Measurements from ENCODE around the gene HYAL1. TPM values are rescaled to one million over a fixed set of nuclear protein-coding genes. Genes with fewer than 3 reads are reported as not detected.

Gene HYAL1, protein sequence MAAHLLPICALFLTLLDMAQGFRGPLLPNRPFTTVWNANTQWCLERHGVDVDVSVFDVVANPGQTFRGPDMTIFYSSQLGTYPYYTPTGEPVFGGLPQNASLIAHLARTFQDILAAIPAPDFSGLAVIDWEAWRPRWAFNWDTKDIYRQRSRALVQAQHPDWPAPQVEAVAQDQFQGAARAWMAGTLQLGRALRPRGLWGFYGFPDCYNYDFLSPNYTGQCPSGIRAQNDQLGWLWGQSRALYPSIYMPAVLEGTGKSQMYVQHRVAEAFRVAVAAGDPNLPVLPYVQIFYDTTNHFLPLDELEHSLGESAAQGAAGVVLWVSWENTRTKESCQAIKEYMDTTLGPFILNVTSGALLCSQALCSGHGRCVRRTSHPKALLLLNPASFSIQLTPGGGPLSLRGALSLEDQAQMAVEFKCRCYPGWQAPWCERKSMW
- total RNA-seq (2022; extraction: Qiagen RNA extraction): 0.39 to 0.84 TPM (median 0.54 TPM) in 5 replicates

DNA sequence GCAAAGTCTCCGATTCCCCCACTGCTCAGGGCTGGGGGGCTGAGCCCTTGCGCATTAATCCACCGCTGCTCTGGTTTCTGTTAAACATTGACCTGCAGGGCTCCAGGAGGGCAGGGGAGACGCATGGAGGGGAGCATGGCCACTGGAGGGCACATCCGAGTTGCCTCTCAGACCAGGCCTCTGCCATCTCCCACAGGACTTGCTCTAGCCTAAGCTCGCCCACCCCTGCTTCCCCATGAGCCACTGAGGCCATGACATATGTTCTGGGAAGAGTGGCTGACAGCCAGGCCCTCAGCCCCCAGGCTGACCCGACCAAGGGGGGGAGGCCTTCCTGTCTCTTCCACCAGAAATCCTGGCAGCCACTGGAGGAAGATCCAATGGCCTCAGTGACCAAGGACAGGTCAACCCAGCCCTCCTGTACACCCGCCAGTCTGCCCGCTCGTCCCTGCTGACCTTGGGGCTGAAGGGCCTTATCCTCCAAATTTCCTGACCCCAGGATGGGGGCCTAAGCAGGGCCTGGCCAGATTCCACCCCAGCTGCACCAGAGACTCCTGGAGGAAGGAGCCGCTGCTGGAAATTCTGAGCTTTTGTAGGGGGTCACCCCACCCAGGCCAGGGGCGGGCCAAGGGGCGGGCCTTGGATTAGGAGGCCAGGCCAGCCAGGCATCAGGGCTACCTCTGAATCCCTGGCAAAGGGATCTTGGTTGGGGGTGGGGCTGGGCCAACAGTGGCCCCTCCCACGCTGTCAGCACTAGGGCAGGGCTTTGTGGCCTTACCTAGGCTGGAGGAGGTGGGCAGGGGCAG, at the start of gene HYAL1:
Gene HYAL1 (minus strand): TSS at position 562 of the 803 bp plus-strand sequence. CDS start 618 bp downstream, outside the sequence.

DNA sequence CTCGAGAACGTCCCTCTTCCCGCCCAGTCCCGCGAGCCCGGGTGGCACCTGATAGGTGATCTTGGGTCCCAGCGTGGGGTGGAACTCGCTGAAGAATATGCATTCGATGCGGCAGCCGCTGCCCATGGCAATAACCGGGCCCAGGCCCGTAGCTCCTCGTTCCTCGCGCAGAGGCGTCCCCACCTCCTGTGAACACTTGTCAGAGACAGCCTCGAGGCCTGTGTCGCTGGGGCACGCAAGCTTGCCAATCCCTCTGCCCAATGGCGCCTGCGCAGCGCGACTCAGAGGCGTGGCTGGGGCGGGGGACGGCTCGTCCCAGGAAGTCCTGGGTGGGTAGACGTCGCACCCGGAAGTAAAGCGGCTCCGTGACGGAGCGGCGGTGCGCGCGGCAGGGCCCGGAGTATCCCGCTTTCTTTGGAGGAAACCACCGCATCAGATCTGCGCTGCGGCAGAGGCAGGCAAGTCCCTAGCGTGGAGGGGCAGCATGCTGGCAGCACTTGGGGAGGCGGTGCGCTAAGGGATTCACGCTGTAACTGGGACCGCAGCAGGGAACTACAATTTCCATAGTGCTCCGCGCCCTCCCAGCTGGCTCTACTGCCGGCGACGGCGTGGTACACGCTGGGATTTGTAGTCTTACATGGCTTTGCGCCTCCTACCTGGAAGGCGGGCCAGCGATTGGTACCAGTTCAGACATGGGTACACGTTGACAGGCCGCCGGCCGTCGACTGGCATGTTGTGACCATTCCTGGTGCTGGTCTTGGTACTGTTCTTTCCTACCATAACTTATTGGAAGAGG, 47.4 kb upstream of the HYAL1 start, which contains the start of the genes CYB561D2 and NPRL2:
Gene CYB561D2 (plus strand): TSS at position 336 of the 796 bp plus-strand sequence. CDS start 572 bp downstream, outside the sequence.
Gene NPRL2 (minus strand): TSS at position 249 of the 796 bp plus-strand sequence. CDS start 123 bp downstream, at position 126.

DNA sequence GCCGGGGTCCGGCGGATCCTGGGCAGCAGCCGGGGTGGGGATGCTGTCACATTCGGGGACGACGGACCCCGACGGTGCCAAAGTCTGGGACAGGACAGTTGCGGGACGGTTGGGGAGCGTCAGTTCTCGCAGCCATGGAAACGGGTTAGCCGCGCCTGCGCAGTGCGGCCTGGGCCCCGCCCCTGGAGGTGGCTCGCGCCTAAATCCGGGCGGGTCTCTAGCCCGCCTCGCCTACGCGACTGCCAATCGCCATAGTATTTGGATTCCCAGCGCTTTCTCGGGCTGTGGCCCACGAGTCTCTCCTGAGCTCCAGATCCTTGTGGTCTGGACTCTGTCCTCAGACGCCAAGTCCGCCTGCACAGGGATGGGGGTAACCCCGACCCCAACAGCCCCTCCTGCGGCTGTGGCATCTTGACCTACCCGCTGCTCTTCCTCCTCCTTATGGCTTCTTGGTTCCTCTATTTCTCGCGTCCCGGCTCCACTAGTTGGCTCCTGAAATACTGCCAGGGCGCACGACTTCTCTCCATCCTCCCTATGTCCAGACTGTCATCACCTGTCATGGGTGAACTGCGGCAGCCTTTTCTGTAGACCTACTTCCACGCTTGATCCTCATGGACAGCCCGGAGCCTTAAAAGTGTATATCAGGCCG, 42.3 kb upstream of the HYAL1 start, which contains the start of gene ZMYND10:
Gene ZMYND10 (minus strand): TSS at position 147 of the 649 bp plus-strand sequence. CDS start 153 bp downstream, outside the sequence.

DNA sequence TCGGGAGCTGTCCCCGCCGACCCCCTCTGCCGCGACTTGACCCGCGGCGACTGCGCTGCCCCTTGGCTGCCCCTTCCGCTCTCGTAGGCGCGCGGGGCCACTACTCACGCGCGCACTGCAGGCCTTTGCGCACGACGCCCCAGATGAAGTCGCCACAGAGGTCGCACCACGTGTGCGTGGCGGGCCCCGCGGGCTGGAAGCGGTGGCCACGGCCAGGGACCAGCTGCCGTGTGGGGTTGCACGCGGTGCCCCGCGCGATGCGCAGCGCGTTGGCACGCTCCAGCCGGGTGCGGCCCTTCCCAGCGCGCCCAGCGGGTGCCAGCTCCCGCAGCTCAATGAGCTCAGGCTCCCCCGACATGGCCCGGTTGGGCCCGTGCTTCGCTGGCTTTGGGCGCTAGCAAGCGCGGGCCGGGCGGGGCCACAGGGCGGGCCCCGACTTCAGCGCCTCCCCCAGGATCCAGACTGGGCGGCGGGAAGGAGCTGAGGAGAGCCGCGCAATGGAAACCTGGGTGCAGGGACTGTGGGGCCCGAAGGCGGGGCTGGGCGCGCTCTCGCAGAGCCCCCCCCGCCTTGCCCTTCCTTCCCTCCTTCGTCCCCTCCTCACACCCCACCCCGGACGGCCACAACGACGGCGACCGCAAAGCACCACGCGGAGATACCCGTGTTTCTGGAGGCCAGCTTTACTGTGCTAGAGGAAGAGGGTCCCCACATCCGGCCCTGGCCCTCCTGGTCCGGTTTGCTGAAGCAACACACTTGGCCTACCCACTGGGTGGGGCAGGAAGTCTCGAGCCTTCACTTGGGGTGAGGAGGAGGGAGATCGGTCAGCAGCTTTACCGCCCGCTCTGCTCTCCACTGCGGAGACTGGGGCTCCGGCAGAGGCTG, 37.3 kb upstream of the HYAL1 start, which contains the start of gene RASSF1:
Gene RASSF1 (minus strand): TSS at position 389 of the 882 bp plus-strand sequence. CDS start 31 bp downstream, at position 358.

GRCh38 chr3:50327943-50328691, 24.7 kb upstream of the HYAL1 start, which contains the start of gene TUSC2:
Gene TUSC2, minus strand, starts transcription at chr3:50328223. Its CDS starts 124 bp downstream, at chr3:50328099.

DNA sequence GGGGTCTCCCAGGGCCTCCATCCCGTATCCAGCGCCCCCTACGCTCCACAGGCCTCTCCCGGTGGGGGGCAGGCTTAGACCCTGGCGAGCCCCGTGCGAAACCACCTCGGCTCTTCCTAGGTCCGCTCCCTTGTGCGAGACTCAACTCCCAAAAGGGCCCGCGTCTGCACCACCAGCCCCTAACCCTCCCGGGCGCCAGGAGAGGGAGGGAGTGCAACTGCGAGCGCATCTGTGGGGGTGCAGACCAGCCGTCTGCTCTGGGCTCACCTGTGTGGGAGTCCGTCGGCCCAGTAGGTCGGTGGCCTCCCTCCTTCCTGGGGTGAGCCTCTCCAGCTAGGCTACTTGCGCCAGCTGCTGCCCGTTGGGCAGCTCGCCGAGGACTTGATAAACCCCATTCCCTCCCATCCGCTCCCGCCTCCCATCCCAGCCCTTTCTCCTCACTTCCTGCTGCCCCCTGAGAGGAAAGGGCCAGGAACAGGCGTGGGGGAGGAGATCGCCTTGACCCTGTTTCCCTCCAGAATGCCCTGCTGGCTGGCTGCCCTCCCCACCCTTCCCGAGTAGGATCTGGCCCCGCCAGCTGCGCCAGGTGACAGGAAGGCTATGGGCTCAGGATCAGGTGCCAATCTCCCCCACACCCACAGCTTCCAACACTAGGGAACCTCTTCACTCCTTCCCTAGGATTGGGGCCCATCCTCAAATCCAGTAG, 19.2 kb upstream of the HYAL1 start, which contains the start of gene HYAL2:
Gene HYAL2 (minus strand): TSS at position 360 of the 706 bp plus-strand sequence. CDS start 2,256 bp downstream, outside the sequence.

GRCh38 chr3:50298836-50299637, 4.3 kb downstream of the HYAL1 start, which contains the start of the genes HYAL3 and NAA80:
Gene HYAL3, minus strand, starts transcription at chr3:50299405. Its CDS starts 3,803 bp downstream, at chr3:50295602.
Gene NAA80, minus strand, starts transcription at chr3:50299405. Its CDS starts 1,942 bp downstream, at chr3:50297463.

DNA sequence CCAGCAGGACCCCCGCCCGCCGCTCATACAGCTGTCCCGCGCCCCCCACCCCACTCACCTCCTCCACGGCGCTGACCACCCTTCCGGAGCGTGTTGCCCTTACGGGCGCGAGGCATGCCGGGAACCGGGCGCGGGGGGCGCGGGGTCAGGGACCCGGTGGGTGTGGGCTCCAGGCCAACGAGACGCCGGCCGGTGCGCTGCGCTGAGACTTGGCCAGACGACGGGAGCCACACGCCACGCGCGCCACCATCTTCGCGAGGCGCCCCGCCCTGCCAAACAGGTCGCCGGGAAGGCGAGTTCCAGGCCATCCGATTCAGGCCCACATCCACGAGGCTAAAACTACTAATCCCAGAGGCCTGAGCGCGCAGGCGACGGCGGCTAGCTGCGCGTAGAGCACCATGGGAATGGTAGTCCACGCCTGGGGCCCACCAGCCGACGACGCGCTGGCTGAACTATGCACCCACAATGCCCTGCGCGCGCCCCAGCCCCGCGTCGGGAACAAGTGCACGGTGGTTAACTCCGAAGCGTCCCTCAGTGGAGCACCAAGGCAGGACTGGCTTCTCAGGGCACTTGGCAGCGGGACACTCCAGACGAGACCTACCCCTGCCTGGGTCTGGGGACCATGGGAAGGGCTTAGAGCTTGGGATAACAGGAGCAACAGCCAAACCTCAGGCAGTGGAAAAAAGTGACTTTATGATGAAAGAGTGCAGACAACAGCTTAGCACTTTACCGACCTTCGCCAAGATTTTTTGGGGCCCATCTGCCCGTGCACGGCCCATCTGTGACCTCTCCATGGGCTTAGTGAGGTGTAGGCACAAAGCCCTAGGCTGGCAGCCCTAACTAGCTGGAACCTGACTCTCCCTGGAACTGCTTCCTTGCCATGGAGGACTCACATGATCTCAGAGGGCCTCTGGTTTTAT, 11.0 kb downstream of the HYAL1 start, which contains the start of gene IFRD2:
Gene IFRD2 (minus strand): TSS at position 271 of the 920 bp plus-strand sequence. CDS start 155 bp downstream, at position 116.

GRCh38 chr3:50278880-50279224, 24.5 kb downstream of the HYAL1 start, which contains the start of gene LSMEM2:
Gene LSMEM2, plus strand, starts transcription at chr3:50279087. Its CDS starts 27 bp downstream, at chr3:50279114.

GRCh38 chr3:50268703-50269451, 34.5 kb downstream of the HYAL1 start, which contains the start of gene SEMA3B:
Gene SEMA3B, plus strand, starts transcription at chr3:50269147. Its CDS starts 94 bp downstream, at chr3:50269241.

Other genes with a start within 250 kb of the HYAL1 start
- gene RBM5, start 214.7 kb downstream of the HYAL1 start, total RNA-seq (2022; extraction: Qiagen RNA extraction): 28.7 to 33.8 TPM (median 33.2 TPM) in 5 replicates
- 14.4 to 21.6 TPM (median 19.7 TPM) in 5 replicates for gene SEMA3F, start 148.2 kb downstream of the HYAL1 start, total RNA-seq (2022; extraction: Qiagen RNA extraction)
- gene GNAT1, start 112.0 kb downstream of the HYAL1 start, total RNA-seq (2022; extraction: Qiagen RNA extraction): 0.05 to 0.25 TPM (median 0.22 TPM) in 3 of 5 replicates, not detected in the others
- gene SLC38A3, start 98.3 kb downstream of the HYAL1 start, total RNA-seq (2022; extraction: Qiagen RNA extraction): 0.03 to 0.15 TPM (median 0.13 TPM) in 4 of 5 replicates, not detected in the other
- 39.0 to 48.9 TPM (median 46.5 TPM) in 5 replicates for gene GNAI2, start 67.4 kb downstream of the HYAL1 start, total RNA-seq (2022; extraction: Qiagen RNA extraction)
- 5.2 to 7.9 TPM (median 7.4 TPM) in 5 replicates for gene SEMA3B, start 34.4 kb downstream of the HYAL1 start, total RNA-seq (2022; extraction: Qiagen RNA extraction)
- 0.11 to 0.13 TPM in 2 of 5 replicates, not detected in the others for gene LSMEM2, start 24.5 kb downstream of the HYAL1 start, total RNA-seq (2022; extraction: Qiagen RNA extraction)
- 71.9 to 93.3 TPM (median 89.3 TPM) in 5 replicates for gene IFRD2, start 11.1 kb downstream of the HYAL1 start, total RNA-seq (2022; extraction: Qiagen RNA extraction)
- gene HYAL3, start 4.2 kb downstream of the HYAL1 start, total RNA-seq (2022; extraction: Qiagen RNA extraction): 7.2 to 9.7 TPM (median 9.5 TPM) in 5 replicates
- 5.1 to 7.9 TPM (median 7.0 TPM) in 5 replicates for gene NAA80, start 4.2 kb downstream of the HYAL1 start, total RNA-seq (2022; extraction: Qiagen RNA extraction)
- gene HYAL2, start 19.2 kb upstream of the HYAL1 start, total RNA-seq (2022; extraction: Qiagen RNA extraction): 24.2 to 33.6 TPM (median 30.5 TPM) in 5 replicates
- gene TUSC2, start 24.6 kb upstream of the HYAL1 start, total RNA-seq (2022; extraction: Qiagen RNA extraction): 24.6 to 42.8 TPM (median 35.7 TPM) in 5 replicates
- 15.1 to 20.7 TPM (median 19.5 TPM) in 5 replicates for gene RASSF1, start 37.3 kb upstream of the HYAL1 start, total RNA-seq (2022; extraction: Qiagen RNA extraction)
- 0.91 to 1.8 TPM (median 1.2 TPM) in 5 replicates for gene ZMYND10, start 42.2 kb upstream of the HYAL1 start, total RNA-seq (2022; extraction: Qiagen RNA extraction)
- gene NPRL2, start 47.2 kb upstream of the HYAL1 start, total RNA-seq (2022; extraction: Qiagen RNA extraction): 13.1 to 15.4 TPM (median 13.5 TPM) in 5 replicates
- gene CYB561D2, start 47.3 kb upstream of the HYAL1 start, total RNA-seq (2022; extraction: Qiagen RNA extraction): 13.6 to 21.4 TPM (median 18.1 TPM) in 5 replicates
- 41.1 to 49.8 TPM (median 48.6 TPM) in 5 replicates for gene TMEM115, start 55.9 kb upstream of the HYAL1 start, total RNA-seq (2022; extraction: Qiagen RNA extraction)
- 0.45 to 0.71 TPM (median 0.53 TPM) in 5 replicates for gene CACNA2D2, start 200.1 kb upstream of the HYAL1 start, total RNA-seq (2022; extraction: Qiagen RNA extraction)